ENCODE measurements around the gene GLT1D1.
A peak's percentile ranks its signal among the peaks of the same experiment; 100 is the strongest.
"Not testable (repeated sequence)": the region's sequence is repeated elsewhere in the genome, so short reads cannot be mapped to it uniquely, and the experiment has no call there.

Gene GLT1D1

DNA sequence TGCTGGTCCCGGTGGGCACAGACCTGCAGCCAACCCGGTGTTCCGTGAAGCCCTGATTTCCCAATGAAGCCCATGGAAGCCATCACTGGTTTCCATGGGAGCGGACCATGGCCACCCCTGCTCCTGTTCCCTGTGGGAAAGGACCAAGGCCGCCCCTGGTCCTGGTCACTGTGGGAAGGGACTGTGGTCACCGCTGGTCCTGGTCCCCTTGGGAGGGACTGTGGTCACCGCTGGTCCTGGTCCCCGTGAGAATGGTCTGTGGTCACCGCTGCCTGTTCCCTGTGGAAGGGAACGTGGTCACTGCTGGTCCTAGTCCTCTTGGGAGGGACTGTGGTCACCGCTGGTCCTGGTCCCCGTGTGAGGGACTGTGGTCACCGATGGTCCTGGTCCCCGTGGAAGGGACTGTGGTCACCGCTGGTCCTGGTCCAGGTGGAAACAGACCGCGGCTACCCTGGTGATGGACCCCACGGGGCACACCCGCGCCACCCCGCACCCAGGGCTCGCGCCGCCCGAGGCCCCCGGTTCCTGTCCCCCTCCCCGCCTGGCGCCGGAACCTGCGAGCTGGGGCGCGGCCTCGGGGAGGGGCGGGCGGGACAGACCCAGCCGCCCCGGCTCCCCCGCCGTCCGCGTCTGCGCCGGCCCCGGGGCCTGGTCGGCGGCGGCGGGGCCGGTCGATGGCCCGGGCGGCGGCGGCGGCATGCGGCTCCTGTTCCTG lies at the start of gene GLT1D1:
TSS of gene GLT1D1 (plus strand) at position 594 of the 715 bp plus-strand sequence. CDS start at position 698, 104 bp downstream.
- DNase-seq, result no peak

DNA sequence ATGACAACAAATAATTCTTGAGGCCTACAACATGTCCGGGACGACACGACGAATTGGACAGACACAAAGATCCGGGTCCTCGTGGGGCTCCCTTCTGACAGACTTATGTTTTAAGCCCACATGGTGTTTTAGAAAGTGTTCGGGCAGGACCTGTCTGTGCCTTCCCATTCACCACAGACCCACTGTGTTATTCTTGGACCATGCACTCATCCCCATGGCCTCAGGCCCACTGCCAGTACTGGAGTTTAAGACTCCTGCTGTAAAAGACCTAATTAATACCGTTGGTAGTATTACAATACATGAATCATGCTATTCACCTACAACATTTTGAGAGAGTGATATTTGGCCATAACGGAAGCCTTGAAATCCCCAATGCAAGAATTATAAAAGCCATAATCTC lies 49.5 kb upstream of the GLT1D1 start:
- DNase-seq, result no peak

DNA sequence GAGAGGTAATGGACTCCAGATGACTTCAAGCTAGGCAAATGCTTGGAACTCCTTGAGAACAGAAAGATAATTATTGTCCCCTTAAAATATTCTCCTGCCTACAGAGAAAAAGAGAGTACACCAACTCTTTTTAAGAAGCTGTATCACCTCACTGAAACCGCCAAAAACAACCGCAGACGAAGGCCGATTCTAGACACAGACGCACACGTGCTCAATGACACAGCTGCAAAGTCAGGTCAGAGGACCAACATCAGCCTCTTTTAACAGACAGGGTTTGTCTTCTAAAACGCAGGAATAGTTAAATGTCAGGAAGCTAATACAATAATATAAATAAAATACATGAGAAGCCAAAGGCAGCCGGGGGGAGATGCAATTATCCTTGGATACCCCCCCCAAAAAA lies 48.5 kb upstream of the GLT1D1 start:
- no peak for DNase-seq

DNA sequence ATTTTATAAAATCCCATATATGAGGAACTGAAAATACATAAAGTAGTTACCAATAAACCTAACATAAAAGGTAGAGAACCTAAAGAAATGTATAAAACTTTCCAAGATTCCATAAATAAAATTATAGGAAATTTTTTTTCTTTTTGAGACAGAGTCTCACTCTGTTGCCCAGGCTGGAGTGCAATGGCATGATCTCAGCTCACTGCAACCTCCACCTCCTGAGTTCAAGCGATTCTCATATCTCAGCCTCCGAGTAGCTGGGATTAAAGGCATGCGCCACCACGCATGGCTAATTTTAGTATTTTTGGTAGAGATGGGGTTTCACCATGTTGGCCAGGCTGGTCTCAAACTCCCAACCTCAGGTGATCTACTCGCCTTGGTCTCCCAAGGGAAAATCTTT lies 47.9 kb upstream of the GLT1D1 start:
- not testable (repeated sequence) for DNase-seq

DNA sequence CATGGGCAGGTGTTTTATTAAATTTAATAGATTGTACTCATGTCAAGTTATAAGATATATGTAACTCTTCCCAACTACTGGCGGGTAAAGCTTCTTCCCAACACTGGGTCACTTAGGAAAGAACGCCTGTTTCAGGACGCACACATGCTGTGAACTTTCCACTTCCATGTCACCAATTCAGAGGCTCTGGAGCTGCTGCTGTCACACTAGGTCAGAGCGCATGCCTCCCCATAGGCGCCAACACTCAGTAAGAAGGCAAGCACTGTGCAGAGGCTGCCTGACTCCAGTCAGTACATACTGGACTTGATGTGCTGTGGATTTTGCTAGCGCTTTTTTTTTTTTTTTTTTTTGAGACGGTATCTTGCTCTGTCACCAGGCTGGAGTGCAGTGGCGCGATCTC lies 46.7 kb upstream of the GLT1D1 start:
- DNase-seq, result no peak

DNA sequence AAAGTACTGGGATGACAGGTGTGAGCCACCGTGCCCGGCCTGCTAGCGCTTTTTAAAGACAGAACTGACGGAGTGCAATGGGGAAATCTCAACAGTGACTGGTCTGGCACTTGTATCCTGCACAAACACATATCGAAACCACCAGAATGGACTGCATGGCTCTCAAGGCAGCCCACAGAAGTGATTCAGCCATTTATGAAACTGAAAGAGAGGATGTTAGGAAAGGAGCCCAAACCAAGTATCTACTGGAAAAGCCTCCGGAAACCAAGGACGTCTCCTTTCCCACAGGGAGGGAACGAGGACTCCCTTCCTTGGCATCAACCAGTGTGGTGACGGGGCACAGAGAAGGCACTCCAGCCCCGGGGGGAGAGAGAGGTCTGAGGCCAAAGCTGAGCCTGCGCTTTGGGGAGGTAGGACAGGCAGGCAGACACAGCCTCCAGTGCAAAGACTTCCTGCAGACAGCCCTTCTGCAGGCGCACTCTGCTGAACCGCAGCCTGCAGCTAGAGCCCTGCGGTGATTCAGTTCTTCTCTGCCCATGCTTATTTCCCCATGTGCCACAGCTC lies 46.0 kb upstream of the GLT1D1 start:
- DNase-seq, result no peak

DNA sequence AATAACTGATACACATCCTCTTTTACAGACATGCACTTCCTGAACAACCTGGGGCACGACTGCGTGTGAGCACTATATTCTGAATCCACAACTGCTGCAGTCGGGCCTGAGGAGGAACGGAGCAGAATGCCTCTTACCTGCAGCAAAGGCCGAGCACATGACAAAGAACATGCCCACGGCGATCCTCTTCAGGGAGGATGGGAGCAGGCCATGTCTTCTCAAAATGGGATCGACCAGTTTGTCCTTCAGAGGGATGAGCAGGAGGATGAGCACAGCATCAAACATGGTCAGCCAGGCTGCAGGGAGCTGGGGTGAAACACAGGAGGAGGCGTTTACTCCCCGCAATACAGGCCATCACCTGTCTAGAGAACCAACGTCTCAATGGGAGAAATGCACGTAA lies 44.6 kb upstream of the GLT1D1 start:
- no peak for DNase-seq

DNA sequence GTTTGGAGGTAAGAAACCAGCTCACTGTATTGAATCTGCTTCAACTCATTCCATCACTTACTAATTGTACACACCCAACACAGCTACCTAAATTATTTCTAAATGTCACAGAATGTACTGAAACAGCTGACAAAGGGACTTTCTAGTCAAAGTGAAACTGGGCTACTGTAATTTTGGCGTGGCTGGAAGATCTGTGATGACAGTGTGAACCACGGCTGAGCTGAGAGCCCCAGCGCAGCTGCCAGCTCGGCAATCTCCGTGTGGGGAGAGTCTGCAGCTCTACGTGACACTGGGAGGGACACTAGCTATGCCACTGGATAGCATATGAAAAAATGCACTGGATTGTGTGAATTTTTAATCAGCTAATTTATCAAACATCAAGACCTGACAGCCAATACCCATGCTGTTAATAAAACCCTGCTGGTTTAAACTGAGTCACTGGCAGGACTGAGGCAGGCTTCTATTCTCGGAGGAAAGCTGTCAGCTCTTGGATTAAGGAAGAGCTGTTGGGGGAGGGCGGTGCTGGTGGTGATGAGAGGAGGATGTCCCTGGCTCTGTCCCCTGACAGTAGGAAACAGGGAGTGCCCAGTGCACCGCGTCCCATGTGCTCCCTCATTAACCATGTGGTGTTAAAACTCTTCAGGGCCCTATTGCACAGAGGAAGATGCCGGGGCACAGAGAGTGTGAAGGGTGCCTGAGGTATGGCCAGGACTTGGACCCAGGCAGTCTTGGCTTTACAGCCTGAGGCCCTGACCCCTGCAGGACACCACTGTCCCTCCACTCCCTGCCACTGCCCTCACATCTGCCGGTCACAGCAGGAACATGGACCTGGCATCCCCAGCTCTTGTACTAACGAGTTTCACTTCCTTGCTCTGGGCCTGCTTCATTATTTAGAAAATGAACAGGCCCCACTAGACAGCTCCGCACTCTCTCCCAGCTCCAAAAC lies 42.8 kb upstream of the GLT1D1 start:
- peak; percentile 85 for DNase-seq

DNA sequence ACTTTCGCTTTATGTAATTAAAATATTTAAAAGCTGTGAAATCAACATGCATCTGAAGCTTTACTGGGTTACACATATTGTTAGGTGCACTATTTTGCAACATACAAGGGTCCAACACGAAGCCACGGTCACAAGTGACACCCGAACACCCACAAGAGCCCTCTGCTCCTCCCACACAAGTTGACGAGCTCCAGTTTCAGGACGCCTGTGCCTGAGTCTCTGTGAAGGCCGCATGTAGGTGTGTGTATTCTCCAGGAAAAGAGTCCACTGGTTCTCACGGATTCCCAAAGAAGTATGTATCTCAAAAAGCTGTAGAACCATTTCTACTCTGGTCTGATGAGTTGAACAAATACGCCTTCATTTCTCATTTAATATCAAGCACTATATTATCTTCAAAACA lies 41.5 kb upstream of the GLT1D1 start:
- no peak for DNase-seq

DNA sequence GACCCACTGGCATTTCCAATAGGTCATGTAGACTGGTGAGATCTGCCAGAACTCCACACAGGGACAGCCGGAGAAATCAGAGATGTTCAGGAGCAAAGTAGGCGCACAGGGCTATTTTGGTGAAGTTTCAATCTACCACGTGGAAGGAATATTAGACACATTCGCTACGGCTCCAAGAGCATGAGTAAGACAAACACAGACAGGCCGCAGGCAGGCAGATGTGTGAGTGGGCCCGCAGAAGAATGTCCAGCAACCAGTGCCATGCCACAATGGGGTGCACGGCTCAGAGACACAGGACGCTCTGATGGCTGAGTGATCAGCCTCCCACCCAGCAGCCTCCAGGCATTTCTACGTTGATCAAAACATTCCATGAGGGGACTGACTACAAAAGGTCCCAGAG lies 39.9 kb upstream of the GLT1D1 start:
- no peak for DNase-seq

DNA sequence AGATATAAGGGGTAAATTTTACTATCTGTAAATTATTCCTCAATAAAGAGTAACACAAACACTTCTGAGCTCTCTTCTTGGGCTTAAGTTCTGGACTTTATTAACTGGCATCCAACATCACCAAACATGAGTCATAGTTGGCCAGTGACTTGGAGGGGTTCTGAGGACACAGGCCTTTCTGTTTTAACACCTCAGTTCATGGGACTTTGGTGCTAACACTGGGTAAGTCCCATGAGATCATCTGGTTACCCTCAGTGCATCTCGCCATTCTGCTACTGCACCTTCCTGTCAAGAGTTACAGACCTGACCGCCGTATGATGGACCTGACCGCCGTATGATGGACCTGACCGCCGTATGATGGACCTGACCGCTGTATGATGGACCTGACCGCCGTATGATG lies 39.4 kb upstream of the GLT1D1 start:
- no peak for DNase-seq

DNA sequence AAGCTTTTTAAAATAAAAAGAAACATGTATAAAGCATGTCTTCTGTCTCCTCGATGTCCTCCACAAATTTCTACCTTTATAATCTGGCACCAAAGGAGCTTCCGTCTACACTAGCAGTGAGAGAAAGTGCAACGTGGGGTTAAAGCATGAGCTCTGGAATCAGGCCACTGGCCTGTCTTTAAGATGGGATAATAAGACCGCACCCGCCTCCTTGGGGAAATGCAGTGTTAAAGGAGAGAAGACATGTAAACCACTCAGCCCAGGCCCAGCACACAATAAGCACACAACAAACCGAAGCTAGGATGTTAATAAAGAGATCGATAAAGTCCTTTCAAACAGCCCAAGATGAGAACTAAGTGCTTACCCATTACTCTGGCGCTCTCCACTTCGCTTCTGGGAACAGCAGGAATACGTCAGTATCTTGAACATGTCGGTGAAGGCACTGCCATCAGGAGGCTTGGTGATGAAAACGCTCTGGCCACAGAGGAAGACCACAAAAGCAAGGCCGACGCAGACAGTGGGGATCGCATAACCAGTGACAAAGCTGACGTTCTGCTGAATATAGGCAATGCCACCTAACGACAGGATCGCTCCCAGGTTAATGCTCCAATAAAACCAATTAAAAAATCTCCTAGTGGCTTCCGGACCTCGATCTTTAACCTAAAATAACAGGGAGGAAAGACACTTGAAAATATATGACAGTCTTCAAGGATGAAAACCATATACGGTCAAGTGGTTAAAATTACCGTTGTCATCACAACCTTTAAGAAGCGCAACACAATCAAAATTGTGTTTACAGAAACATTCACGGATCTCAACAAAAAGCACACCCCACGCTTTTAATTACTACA lies 38.6 kb upstream of the GLT1D1 start:
- no peak for DNase-seq

DNA sequence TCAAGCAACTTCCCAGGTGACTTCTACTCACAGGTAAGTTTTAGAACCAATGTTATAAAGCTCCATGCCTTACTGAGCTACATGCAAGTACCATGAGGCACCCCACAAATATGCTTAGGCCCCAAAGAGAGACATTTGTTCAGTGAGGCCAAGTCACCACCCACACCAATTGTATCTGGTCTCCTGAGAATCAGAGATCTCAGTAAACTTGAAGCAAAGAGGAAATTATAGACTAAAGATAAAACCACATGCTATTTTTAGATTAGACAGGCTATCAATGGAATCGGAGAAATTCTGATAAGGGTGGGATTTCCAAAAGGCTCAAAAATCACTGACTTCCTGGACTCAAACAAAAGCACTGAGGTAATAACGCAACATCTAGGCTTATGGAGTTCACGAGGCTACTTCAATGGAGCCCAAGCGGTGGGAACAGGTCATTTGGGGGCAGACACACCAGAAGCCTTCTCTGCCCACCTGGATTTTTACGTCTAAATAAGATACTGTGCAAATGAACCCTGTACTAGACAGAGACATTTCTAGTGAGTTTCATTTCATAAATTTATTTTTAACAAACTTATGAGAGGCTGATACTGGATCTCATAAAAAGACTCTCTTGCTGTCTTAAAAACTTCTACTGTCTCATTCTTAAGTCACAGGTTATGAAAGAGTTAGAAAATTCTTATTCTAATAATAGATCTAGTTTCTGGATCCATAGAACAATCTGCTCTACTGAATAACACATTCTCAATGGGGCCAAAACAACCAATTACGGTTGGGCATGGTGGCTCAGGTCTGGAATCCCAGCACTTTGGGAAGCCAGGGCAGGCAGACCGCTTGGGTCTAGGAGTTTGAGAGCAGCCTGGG lies 37.3 kb upstream of the GLT1D1 start:
- no peak for DNase-seq

DNA sequence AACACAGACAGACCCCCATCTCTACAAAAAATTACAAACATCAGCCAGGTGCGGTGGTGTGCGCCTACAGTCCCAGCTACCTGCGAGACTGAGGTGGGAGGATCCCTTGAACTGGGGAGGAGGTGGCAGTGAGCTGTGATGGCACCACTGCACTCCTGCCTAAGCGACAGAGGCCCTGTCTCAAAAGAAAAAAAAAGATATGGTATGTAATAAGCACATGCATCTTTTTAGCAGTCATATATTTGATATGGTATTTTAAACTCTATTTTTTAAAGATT lies 36.7 kb upstream of the GLT1D1 start:
- DNase-seq, result no peak

DNA sequence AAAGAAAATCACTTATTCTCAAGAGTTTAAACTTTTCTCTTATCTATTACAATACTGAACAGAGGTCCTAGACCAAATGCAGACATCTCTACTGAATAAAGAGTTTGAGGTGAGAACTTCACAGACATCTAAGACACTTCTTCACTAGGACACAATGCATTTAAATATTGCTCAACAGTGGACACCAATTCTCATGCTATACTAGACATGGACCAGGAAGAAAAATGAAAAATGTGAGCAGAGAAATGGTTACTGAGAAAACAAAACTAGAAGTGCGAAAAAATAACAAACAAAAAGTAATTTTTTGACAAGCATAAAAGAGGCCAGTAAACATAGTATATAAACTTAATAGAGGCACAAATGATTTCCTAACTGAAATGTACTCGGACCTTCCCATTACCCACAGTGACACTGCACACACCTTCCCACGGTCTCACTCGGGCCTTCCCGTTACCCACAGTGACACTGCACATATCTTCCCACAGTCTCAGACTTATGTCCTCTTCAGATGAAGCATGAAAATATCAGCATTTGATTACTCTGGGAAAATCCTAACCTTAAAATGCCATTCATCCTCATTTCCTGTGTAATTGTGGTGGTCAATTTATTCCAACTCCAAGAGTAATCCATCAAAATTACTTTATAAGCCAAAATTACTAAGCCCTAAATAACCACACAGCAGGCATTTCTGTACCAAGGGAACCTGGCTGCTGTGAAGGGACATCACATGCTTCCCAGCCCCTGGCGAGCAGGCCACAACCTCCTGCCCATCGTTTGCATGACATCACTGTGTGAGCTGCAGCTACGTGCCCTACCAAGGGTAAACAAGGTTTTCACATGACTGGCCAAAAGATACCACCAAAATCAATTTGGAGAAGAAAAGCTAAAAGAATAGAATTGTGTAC lies 35.9 kb upstream of the GLT1D1 start:
- DNase-seq, result peak; percentile 53

DNA sequence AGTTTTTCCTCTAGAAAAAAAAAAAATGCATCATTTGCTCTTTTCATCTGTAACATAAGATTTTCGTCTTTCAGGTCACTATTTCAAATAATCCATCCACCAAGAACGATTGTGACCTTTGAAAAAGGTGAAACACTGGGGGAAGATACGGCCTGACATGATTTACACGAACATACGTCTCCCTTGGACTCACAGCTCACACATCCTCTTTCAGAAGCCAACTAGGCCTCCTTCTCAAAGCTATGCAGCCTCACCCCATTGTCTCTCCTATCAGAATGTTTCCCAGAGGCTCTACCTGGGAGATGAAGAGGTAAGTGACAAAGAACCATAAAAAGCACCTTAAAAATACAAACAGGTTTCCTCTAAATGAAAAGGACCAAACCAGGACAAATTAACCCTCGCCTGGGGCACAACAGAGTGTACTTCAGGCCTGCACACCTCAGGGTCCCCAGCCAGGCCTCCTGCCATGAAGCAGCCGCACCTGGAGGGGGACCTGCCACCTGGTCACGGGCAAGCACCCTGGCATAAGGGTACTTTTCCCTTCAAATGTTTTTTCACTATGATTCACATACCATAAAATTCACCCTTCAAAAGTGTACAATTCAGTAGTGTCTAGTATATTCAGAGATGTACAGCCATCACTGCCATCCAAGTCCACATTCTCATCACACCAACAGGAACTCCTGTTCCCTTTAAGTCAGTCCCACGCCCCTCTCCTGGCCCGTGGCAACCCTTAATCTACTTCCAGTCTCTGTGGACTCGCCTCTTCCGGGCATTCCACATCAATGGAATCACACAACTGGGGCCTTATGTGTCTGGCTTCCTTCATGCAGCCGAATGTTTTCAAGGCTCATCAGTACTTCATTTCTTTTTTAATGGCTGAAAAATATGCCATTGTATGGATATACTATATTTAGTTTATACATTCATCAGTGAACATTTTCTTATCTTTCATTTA lies 34.9 kb upstream of the GLT1D1 start:
- DNase-seq, result peak; percentile 30

DNA sequence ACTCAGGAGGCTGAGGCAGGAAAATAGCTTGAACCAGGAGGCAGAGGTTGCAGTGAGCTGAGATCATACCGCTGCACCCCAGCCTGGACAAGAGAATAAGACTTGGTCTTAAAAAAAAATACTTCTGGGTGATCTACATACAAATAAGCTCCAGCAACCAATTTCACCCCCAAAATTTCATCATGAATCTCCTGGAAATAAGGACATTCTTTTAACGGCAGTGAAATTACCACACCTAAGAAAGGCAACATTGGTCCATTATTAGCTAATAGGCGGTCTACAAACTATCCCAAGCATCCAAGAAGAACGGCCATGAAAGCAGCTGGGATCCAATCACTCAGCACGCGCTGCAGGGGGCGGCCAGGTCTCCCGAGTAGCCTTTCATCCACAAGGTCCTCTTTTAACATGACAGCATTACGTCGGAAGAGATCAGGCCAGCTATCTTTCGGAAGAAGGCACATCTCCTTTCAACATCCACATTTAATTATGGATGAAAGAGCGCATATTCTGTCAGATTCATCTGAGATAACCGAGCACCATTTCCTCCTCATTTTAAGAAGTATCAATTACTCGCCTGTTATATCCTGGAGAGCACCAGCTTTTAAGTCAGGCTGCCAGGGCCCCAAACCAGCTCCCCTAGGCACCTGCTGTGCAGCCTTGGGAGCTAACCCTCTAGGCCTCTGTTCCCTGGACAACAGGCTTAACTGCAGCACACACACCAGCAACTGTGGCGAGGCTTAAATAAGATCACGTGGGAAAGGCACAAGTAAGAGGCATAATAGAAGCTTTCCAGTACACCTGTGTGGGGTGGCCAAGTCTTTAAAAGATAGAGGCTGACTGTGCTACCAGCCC lies 33.8 kb upstream of the GLT1D1 start:
- DNase-seq, result no peak

DNA sequence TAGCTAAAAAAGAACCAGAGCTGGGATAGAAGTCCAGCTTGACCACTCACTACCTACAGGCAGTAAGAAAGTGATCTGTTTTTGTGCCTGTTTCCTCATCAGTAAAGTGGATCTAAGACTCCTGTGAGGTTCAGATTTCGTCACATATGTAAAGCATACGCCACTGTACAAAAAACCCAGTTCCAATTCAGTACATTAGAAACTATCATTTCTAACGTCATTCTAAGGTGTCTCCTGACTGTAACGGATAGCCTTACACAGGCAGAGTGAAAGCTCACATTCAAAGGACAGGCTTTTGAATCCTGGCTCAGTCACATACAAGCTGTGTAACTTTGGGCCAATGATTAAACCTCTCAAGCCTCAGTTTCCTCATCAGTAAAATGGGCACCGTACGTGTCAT lies 33.0 kb upstream of the GLT1D1 start:
- DNase-seq, result no peak

Measured in RPMI8226 (cell line).